ENCODE results near the gene UGGT1. TPM values are rescaled to one million over a fixed set of nuclear protein-coding genes. Genes with fewer than 3 reads are reported as not detected.

UGGT1 gene
- total RNA-seq, 6 experiments from 2014 or later = 31.4 to 96.5 (median 41.4) TPM

DNA sequence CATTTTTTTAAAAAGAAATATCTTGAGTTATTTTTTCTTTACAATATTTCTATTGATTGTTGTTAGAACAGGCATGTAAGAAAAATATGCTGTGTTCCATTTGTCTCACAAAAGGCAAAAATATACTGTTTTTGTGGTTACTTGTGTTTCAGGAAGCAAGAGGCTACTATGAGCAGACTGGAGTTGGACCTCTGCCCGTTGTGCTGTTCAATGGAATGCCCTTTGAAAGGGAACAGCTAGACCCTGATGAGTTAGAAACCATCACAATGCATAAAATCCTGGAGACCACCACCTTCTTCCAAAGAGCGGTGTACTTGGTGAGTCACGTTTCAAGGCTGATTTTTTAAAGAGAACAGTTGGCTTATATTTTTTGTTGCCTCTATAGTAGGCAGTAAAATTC, 54.7 kb downstream of the UGGT1 start:
- ATAC-seq = no peak
- Histone ChIP-seq H3K9me3 (no peaks in the 10 kb centered on the region), H3K4me1 (no peaks in the 10 kb centered on the region), H3K4me3 (no peak overlapping the region), H3K27ac (no peak overlapping the region), H3K27me3 (no peaks in the 10 kb centered on the region), H3K36me3 (peaks cover 0 to 48% (median 10%) of the 10 kb centered on the region in 4 donors)
- TF ChIP-seq, protein P1, sequence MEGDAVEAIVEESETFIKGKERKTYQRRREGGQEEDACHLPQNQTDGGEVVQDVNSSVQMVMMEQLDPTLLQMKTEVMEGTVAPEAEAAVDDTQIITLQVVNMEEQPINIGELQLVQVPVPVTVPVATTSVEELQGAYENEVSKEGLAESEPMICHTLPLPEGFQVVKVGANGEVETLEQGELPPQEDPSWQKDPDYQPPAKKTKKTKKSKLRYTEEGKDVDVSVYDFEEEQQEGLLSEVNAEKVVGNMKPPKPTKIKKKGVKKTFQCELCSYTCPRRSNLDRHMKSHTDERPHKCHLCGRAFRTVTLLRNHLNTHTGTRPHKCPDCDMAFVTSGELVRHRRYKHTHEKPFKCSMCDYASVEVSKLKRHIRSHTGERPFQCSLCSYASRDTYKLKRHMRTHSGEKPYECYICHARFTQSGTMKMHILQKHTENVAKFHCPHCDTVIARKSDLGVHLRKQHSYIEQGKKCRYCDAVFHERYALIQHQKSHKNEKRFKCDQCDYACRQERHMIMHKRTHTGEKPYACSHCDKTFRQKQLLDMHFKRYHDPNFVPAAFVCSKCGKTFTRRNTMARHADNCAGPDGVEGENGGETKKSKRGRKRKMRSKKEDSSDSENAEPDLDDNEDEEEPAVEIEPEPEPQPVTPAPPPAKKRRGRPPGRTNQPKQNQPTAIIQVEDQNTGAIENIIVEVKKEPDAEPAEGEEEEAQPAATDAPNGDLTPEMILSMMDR (IDR thresholded peaks at IDR 0.05) = no peak
- TF ChIP-seq POLR2A (IDR thresholded peaks at IDR 0.05) = no peak
- intact Hi-C loops (cut with DNase I) = no loop called here
- DNase-seq = no peak
- 82% methylated on average over 3 of the region's 3 CpGs for WGBS (ENCODE audit: insufficient coverage, low coverage, low lambda C conversion rate, missing lambda C conversion rate)

DNA sequence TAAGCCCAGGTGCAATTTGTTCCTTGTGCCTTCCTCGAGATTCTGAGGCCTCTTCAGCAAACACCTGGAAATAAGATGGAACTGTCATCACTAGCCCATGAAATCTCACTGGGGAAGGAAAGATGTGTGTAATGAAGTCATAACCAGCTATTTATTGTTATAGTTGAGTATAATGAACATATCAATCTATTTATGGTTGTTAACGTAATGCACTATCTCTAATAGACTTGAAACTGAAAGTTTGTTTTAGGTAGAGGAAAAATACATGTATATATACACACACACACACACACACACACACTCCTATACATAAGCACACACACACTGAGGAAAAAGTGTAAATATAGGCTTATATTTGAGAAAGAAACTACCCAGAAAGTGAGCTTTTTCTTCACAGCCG, 62.8 kb downstream of the UGGT1 start:
- H3K4me3 ChIP-seq = no peak overlapping the region
- TF ChIP-seq POLR2A (IDR thresholded peaks at IDR 0.05) = no peak
- TF ChIP-seq, protein P1 (IDR thresholded peaks at IDR 0.05) = no peak
- ATAC-seq (no peak), DNase-seq (no peak)
- intact Hi-C loops (cut with DNase I) = no loop called here
- 94% methylated on average over 3 of the region's 3 CpGs for WGBS (ENCODE audit: insufficient coverage, low coverage, low lambda C conversion rate, missing lambda C conversion rate)
- H3K27ac ChIP-seq = no peak overlapping the region
- no peaks in the 10 kb centered on the region for H3K27me3 ChIP-seq
- H3K4me1 ChIP-seq = no peaks in the 10 kb centered on the region
- H3K9me3 ChIP-seq = no peaks in the 10 kb centered on the region
- peaks cover 0 to 46% (median 6%) of the 10 kb centered on the region in 4 donors for H3K36me3 ChIP-seq

DNA sequence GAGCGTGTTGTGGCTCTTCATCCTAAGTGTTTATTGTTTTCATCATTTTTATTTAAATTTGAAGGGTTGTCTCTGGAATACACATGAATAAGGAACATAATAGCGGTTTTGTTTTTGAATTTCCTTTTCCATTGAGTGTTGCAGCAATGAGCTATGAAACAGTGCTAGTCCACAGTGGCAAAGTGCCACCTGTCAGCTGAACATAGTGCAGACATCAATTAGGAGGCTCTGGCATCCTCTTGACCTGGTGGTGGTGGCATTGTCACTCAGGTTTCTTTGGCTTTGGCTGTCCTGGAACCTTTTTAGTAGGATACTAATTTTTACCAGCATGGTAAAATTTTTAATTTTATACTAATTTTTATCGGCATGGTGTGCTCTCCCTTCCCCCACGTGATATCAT, 63.2 kb downstream of the UGGT1 start:
- no peak overlapping the region for H3K4me3 ChIP-seq
- ATAC-seq (no peak), DNase-seq (no peak)
- TF ChIP-seq, protein P1 (IDR thresholded peaks at IDR 0.05) = no peak
- TF ChIP-seq POLR2A (IDR thresholded peaks at IDR 0.05) = no peak
- no peaks in the 10 kb centered on the region for H3K27me3 ChIP-seq
- peaks cover 0 to 43% (median 6%) of the 10 kb centered on the region in 4 donors for H3K36me3 ChIP-seq
- no peak overlapping the region for H3K27ac ChIP-seq
- 97% methylated on average over 4 of the region's 4 CpGs for WGBS (ENCODE audit: insufficient coverage, low coverage, low lambda C conversion rate, missing lambda C conversion rate)
- no peaks in the 10 kb centered on the region for H3K9me3 ChIP-seq
- peaks cover 0 to 3% (median 0%) of the 10 kb centered on the region in 4 donors for H3K4me1 ChIP-seq
- intact Hi-C loops (cut with DNase I) = no loop called here

DNA sequence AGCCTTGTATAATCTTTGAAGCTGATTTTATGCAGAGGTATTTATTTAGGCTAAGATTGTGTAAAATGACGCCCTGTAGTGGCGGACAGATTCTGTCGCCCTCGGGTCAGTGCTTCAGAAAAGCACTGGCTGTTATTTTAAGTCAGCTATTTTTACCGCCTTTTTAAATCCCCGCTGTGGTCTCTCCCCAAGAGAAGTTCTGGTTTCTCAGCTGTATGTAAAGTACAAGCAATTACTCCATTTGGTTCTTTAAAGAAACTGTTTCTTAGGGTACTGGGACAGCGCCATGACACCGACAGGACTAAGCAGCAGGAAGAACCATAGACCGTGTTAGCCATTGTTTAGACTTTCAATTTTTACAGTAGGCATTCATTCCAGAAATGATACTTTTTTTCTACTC, 65.0 kb downstream of the UGGT1 start:
- Histone ChIP-seq H3K4me3 (no peak overlapping the region), H3K9me3 (no peaks in the 10 kb centered on the region), H3K27me3 (no peaks in the 10 kb centered on the region), H3K36me3 (peaks cover 0 to 46% (median 5%) of the 10 kb centered on the region in 4 donors), H3K27ac (no peak overlapping the region), H3K4me1 (peaks cover 0 to 6% (median 0%) of the 10 kb centered on the region in 4 donors)
- DNase-seq = no peak
- 83% methylated on average over 9 of the region's 9 CpGs for WGBS (ENCODE audit: insufficient coverage, low coverage, low lambda C conversion rate, missing lambda C conversion rate)
- intact Hi-C loops (cut with DNase I) = no loop called here
- ATAC-seq = no peak
- TF ChIP-seq, protein P1 (IDR thresholded peaks at IDR 0.05) = no peak
- TF ChIP-seq POLR2A (IDR thresholded peaks at IDR 0.05) = no peak

DNA sequence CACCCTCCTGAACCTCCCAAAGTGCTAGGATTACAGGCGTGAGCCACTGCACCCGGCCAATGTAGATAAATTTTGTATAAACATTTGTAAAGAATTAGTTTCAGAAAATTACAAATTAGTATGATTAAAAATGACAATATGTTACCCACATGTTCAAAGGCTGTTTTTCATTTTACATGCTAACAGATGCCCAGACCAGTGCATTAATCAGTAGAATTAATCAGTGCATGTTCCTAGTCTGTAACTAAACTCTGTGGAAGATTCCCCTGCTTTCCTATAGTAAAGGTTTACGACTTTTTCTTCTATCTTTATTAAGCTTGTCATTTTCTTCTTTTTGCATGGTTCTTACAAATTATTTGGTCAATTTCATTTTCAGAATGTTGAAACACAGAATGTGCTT, 65.8 kb downstream of the UGGT1 start:
- Histone ChIP-seq H3K27me3 (no peaks in the 10 kb centered on the region), H3K4me3 (no peak overlapping the region), H3K4me1 (peaks cover 0 to 6% (median 0%) of the 10 kb centered on the region in 4 donors), H3K9me3 (no peaks in the 10 kb centered on the region), H3K27ac (no peak overlapping the region), H3K36me3 (peaks cover 0 to 47% (median 3%) of the 10 kb centered on the region in 4 donors)
- TF ChIP-seq, protein P1 (IDR thresholded peaks at IDR 0.05) = no peak
- TF ChIP-seq POLR2A (IDR thresholded peaks at IDR 0.05) = no peak
- 88% methylated on average over 3 of the region's 3 CpGs for WGBS (ENCODE audit: insufficient coverage, low coverage, low lambda C conversion rate, missing lambda C conversion rate)
- intact Hi-C loops (cut with DNase I) = no loop called here
- no peak for ATAC-seq
- no peak for DNase-seq
